C4-2B (cell line): ENCODE measurements around the gene P2RY2.

Experiments used
- H3K27ac ChIP-seq: fragments of 450-650 bp; 2 replicates; pipeline ENCODE4 v1.5.1; 2017
- CTCF ChIP-seq: fragments of 450-650 bp; conservative IDR thresholded peaks from 2 replicates; pipeline ENCODE4 v1.5.1; 2017; ENCODE audit warnings: mild to moderate bottlenecking
- ZFX ChIP-seq: fragments of 450-650 bp; IDR thresholded peaks from 2 replicates; pipeline ENCODE4 v1.6.1; 2017

The P2RY2 gene

GRCh38 chr11:73182824-73183321 is 35.2 kb upstream of the P2RY2 start:
- H3K27ac ChIP-seq: no peak overlapping the region
- no peak; the same call in none of the 2 replicates for TF ChIP-seq CTCF
- no peak for TF ChIP-seq ZFX

- no peak overlapping the region for H3K27ac ChIP-seq
- TF ChIP-seq CTCF: peak; percentile 96
- no peak for TF ChIP-seq ZFX
Observed at GRCh38 chr11:73184953-73185671, 33.0 kb upstream of the P2RY2 start.

- no peak overlapping the region for H3K27ac ChIP-seq
- TF ChIP-seq ZFX (no peak), CTCF (no peak)
Observed at GRCh38 chr11:73185680-73186293, 32.3 kb upstream of the P2RY2 start.

GRCh38 chr11:73186294-73186850 is 31.7 kb upstream of the P2RY2 start:
- H3K27ac ChIP-seq: no peak overlapping the region
- TF ChIP-seq ZFX (no peak), CTCF (no peak)

GRCh38 chr11:73186886-73187285 is 31.2 kb upstream of the P2RY2 start:
- H3K27ac ChIP-seq: no peak overlapping the region
- no peak for TF ChIP-seq ZFX
- no peak for TF ChIP-seq CTCF

- H3K27ac ChIP-seq: no peak overlapping the region
- TF ChIP-seq CTCF (no peak), ZFX (no peak)
Observed at GRCh38 chr11:73187854-73188253, 30.2 kb upstream of the P2RY2 start.

- no peak overlapping the region for H3K27ac ChIP-seq
- TF ChIP-seq ZFX (no peak), CTCF (no peak)
Observed at GRCh38 chr11:73188301-73188700, 29.8 kb upstream of the P2RY2 start.
